Posterior cingulate gyrus (tissue), 11 donors: Measurements from ENCODE around the gene TTLL11.
"Not testable (repeated sequence)": the region's sequence is repeated elsewhere in the genome, so short reads cannot be mapped to it uniquely, and the experiment has no call there.

Experiments
- DNase-seq, 10 donors: peaks; one replicate each; pipeline versions ENCODE4 v3.0.0 to v3.0.0-alpha.2; 2020 to 2021; ENCODE audit warnings: mixed read lengths in 3 of 10
- intact Hi-C: fragments of 100-400 bp; cut with DNase I; formaldehyde crosslinking; loops from one replicate; pipeline ENCODE4 v1.15.1; 2023

TTLL11 gene

GRCh38 chr9:121895358-121895757 is 197.8 kb downstream of the TTLL11 start:
- intact Hi-C loops, result no loop called here
- DNase-seq, result no peak

GRCh38 chr9:121894380-121894779 is 198.7 kb downstream of the TTLL11 start:
- intact Hi-C loops, DNase-seq: not testable (repeated sequence)

GRCh38 chr9:121893786-121894185 is 199.3 kb downstream of the TTLL11 start:
- intact Hi-C loops, result no loop called here
- no peak for DNase-seq

- peak in 1 of 10 donors; percentile 55 for DNase-seq
- intact Hi-C loops, result no loop called here
Measured at GRCh38 chr9:121892706-121893105, 200.4 kb downstream of the TTLL11 start.

GRCh38 chr9:121890746-121891145 is 202.4 kb downstream of the TTLL11 start:
- intact Hi-C loops, result no loop called here
- DNase-seq, result no peak

DNA sequence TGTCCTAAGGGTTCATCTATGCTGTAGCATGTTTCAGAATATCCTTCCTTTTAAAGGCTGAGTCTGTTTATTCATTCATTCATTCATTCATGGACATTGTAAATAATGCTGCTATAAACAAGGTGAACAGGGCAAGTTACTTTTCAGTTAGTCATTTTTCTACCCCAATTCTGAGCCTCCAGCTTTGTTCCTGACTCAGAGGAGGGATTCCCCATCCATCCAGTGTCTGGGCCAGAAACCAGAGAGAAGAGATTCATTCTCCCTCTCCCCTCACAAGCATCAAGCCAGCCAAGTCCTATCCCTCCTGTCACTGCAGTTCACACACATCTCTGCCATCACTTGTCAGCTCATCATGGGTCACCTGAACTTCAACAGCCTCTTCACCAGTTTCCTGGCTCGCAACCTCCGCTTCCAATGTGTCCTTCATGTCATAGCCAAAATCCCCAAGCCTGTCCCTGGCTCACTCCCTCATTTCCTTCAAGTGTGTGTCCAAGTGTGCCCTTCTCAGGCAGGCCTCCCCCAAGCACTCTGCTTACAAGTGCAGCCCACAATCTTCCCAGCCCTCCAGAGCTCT is 203.0 kb downstream of the TTLL11 start:
- DNase-seq, result no peak
- intact Hi-C loops, result no loop called here

DNA sequence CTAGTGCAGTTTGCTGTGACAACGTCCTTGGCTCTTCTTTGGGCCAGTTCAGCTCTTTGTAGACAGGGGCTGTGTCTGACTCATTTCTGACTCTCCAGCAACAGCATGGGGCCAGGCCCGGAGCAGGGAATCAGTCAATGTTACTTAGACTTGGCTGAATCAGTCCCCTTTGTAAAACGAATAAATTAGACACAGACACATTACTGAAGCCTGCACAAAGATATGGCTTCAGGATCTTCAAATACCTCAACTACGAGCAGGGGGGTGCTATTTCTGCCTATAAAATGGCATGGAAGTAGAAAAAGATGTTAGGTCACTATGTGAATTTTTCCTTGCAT is 204.7 kb downstream of the TTLL11 start:
- no peak for DNase-seq
- intact Hi-C loops, result no loop called here

- intact Hi-C loops, result no loop called here
- peak in 1 of 10 donors; percentile 11 for DNase-seq
Measured at GRCh38 chr9:121887553-121888437, 205.3 kb downstream of the TTLL11 start.

DNA sequence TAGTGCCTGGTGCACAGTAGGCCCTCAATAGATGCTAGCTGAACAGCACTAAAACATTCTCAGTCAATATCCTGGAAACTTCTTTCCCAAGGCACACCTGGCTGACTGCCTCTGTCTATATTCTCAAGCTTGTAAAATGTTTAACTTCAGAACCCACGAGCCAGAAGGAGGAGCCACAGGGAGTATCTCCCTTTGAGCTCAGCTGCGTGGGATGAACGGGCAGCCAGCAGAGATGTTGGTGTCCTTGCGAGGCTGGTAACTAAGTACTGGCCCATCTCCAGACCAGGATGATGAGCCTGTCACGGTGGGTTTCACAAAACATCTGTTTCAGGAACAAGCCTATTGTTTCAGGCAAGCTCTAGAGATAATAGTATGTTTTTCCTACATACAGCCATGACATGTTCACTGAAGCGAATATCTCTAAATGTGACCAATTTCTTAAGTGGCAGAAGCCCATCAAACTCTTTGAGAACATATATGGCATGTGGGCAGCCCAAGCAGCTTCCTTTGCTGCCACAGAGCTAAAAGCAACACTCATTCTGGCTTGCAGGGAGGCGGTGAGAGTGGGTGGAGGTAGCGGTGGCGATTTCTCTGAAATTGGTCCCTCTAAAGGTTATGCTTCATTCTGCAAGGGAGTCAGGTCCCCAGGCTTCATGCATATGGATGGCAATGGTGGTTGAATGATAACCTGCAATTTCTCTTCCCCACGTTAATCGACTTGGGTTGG is 206.2 kb downstream of the TTLL11 start:
- peak in 1 of 10 donors; percentile 14 for DNase-seq
- intact Hi-C loops, result no loop called here

- DNase-seq, result no peak
- intact Hi-C loops, result no loop called here
Measured at GRCh38 chr9:121885345-121885901, 207.7 kb downstream of the TTLL11 start.

GRCh38 chr9:121884057-121884541 is 209.0 kb downstream of the TTLL11 start:
- intact Hi-C loops, result no loop called here
- peak in 3 of 10 donors; percentile 28 to 40 (median 38) for DNase-seq

GRCh38 chr9:121883281-121884056 is 209.6 kb downstream of the TTLL11 start:
- DNase-seq, result no peak

DNA sequence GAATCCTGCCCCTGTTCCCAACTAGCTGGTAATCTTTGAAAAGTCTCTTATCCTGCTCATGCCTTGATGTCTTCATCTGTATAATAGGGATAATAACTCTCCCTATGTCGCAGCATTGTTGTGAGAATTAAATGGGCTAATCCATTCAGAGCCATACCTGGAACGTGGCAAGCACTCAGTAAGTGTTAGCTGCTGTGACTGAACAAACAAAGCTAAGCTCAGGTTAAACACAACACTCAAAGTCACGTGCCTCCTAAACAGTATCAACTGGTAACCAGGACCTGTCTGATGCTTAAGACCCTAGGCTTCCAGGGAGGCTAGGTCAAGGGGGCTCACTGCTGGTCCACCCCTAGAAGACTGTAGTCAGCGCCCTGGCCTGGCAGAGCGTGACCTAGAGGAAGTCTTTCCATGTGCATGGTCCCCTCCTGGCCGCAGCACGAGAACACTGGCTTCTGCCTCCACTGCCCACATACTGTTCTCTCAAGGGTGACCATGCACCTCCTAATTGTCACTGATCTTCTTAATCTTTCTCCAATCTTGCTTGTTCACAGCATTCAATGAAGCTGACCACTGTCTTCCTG is 211.1 kb downstream of the TTLL11 start:
- intact Hi-C loops, result no loop called here
- no peak for DNase-seq

More at GRCh38 chr9:121883281-121884056, 209.6 kb downstream of the TTLL11 start:
- intact Hi-C loops, result no loop called here

GRCh38 chr9:121880343-121880898 is 212.7 kb downstream of the TTLL11 start:
- DNase-seq, result no peak
- intact Hi-C loops, result no loop called here

GRCh38 chr9:121878271-121878822 is 214.8 kb downstream of the TTLL11 start:
- DNase-seq, result no peak
- intact Hi-C loops, result no loop called here

DNA sequence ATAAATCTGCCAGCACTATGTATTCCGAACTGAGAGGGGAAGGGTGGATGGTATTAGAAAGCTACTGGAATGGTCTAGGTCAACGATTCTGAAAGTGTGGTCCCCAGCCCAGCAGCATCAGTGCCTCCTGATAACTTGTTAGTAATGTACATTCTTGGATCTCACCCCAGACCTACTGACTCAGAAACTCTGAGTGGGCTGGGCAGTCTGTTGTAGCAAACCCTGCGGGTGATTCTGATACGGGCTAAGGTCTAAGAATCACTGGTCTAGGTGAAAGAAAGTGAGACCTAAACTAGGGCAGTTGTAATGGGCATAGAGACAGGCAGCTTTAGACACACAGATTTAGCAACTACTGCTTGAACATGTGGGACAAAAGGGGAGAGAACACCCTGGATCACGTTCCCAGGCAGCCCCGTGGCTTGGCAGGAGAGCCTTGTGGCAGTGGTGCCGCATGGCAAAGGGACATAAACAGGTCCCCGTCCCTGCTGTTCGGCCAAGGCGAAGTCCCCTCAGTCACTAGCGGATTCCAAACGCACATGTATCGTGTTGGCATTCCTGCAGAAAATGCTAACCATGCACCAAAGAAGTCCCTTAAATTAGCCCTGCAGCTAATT is 216.3 kb downstream of the TTLL11 start:
- no peak for DNase-seq
- intact Hi-C loops, result no loop called here

GRCh38 chr9:121876255-121876654 is 216.9 kb downstream of the TTLL11 start:
- intact Hi-C loops, result no loop called here

DNA sequence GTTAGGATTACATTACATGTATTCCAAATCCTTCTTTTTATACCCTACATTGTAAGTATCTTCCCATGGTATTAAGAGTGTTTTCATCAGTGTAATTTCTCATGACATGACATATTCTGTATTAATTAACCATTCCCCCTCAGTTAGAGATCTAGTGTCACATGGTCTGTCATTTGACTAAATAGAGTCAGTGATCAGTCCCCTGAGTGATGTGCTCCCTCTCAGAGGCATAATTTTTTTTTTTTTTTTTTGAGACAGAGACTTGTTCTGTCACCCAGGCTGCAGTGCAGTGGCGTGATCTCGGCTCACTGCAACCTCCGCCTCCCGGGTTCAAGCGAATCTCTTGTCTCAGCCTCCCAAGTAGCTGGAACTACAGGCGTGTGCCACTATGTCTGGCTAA is 218.6 kb downstream of the TTLL11 start:
- no peak for DNase-seq
- intact Hi-C loops, result no loop called here

More at GRCh38 chr9:121876255-121876654, 216.9 kb downstream of the TTLL11 start:
- no peak for DNase-seq
